Gastroesophageal sphincter (tissue), 3 donors: ENCODE results near the gene G6PC3.

ENCODE experiments used
- EP300 ChIP-seq: sonication (generic); formaldehyde crosslinking; IDR thresholded peaks from one replicate; pipeline ENCODE4 v1.6.1; 2017; ENCODE audit warnings: antibody characterized with exemption, mild to moderate bottlenecking
- POLR2A ChIP-seq, 2 donors: fragments of 450-650 bp; IDR thresholded peaks; one replicate each; pipeline ENCODE4 v1.6.1; 2017; ENCODE audit warnings: antibody characterized with exemption in 2 of 2, mild to moderate bottlenecking in 2 of 2, moderate library complexity in 1 of 2
- POLR2AphosphoS5 ChIP-seq: sonication (generic); formaldehyde crosslinking; IDR thresholded peaks from one replicate; pipeline ENCODE4 v1.6.1; 2017; ENCODE audit warnings: antibody characterized with exemption
- TF ChIP-seq, protein P1 (sequence below), 4 experiments: fragments of 200-600 bp in 2 of 4; fragments of 450-650 bp in 2 of 4; sonication (generic) in 1 of 4; IDR thresholded peaks; one replicate each; pipeline ENCODE4 v1.5.1; 2017 to 2019; ENCODE audit warnings: antibody characterized with exemption in 4 of 4, mild to moderate bottlenecking in 2 of 4, moderate library complexity in 2 of 4

DNA sequence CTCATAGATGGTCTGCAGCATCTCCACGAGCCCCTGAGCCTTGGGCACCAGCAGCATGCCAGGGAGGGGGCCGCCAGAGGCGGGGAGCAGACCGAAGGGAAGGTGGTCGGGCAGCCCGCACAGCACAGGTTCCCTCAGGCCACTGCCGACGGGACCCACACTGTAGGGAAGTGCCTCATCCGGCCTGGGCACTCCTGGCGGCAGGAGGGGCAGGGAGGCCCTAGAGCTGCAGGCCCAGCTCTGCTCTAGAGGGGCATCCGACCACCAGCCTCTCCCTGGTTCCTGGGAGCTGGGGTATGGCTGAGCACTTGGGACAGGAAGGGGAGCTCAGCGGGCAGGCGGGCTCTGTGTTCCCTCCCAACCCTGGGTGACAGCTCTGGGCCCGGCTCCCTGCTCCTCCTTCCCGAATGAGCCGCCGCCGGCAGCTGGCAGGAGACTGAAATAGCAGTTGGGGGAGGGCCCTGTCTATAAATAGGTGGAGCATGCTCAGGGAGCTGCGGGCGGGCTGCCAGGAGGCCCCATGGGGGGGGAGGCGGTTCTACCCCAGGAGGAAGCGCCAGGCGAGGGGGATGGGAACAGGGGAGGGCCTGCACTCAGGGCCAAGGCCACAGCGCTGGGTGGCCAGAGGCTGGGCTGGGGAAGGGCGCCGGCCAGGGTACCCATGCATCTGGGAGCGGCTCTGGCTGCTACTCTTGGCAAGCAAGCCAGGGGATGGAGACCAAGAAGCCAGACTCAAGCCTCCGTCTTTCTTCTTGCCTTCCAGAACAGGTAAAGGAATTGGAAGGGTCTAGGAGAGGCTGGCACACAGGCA lies 40.5 kb downstream of the G6PC3 start:
- TF ChIP-seq, protein P1, sequence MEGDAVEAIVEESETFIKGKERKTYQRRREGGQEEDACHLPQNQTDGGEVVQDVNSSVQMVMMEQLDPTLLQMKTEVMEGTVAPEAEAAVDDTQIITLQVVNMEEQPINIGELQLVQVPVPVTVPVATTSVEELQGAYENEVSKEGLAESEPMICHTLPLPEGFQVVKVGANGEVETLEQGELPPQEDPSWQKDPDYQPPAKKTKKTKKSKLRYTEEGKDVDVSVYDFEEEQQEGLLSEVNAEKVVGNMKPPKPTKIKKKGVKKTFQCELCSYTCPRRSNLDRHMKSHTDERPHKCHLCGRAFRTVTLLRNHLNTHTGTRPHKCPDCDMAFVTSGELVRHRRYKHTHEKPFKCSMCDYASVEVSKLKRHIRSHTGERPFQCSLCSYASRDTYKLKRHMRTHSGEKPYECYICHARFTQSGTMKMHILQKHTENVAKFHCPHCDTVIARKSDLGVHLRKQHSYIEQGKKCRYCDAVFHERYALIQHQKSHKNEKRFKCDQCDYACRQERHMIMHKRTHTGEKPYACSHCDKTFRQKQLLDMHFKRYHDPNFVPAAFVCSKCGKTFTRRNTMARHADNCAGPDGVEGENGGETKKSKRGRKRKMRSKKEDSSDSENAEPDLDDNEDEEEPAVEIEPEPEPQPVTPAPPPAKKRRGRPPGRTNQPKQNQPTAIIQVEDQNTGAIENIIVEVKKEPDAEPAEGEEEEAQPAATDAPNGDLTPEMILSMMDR (IDR thresholded peaks at IDR 0.05): peak in 1 of 4 experiments; percentile 24
- TF ChIP-seq POLR2AphosphoS5 (peak; percentile 93), POLR2A (IDR thresholded peaks at IDR 0.05) (peak; percentile 21 to 44), EP300 (no peak)
